PC-3 (cell line): ENCODE data around the gene MED22.

Source experiments
- EZH2phosphoT487 ChIP-seq: fragments of 300-600 bp; sonication (generic); IDR thresholded peaks from 2 replicates; pipeline ENCODE4 v1.6.1; 2018; ENCODE audit warnings: mild to moderate bottlenecking, antibody characterized with exemption, low read length, borderline replicate concordance
- TF ChIP-seq, protein P1 (sequence below): fragments of 300-600 bp; sonication (generic); conservative IDR thresholded peaks from 2 replicates; pipeline ENCODE4 v1.5.1; 2017; ENCODE audit warnings: antibody characterized with exemption, low read depth, mild to moderate bottlenecking, low read length

DNA sequence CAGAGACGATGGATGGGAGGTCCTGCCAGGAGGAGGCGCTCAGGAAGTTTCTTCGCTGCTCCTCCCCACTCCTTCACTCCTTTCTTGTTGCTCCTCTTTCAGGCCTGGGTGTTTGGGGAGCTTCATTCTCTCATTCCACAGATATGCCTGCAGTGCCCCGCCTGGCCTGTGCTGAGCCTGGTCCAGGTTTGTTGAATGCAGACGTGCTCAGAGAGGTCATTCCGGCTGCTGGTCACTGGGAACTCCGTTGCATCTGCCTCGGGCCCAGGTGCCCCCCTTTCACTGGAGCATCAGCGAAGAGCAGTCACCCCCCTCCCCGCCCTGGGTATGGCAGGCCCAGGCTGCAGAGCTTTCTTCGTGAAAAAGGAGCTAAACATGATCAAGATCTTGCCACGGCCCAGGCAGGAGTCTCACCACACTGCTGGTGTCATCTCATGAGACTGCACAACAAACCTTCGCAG is 27.5 kb downstream of the MED22 start:
- TF ChIP-seq EZH2phosphoT487 = no peak
- TF ChIP-seq, protein P1, sequence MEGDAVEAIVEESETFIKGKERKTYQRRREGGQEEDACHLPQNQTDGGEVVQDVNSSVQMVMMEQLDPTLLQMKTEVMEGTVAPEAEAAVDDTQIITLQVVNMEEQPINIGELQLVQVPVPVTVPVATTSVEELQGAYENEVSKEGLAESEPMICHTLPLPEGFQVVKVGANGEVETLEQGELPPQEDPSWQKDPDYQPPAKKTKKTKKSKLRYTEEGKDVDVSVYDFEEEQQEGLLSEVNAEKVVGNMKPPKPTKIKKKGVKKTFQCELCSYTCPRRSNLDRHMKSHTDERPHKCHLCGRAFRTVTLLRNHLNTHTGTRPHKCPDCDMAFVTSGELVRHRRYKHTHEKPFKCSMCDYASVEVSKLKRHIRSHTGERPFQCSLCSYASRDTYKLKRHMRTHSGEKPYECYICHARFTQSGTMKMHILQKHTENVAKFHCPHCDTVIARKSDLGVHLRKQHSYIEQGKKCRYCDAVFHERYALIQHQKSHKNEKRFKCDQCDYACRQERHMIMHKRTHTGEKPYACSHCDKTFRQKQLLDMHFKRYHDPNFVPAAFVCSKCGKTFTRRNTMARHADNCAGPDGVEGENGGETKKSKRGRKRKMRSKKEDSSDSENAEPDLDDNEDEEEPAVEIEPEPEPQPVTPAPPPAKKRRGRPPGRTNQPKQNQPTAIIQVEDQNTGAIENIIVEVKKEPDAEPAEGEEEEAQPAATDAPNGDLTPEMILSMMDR = no peak
